T-cell (primary cell): ENCODE results near the gene MAP2K1. TPM values are rescaled to one million over a fixed set of nuclear protein-coding genes. Genes with fewer than 3 reads are reported as not detected.
A peak's percentile ranks its signal among the peaks of the same experiment; 100 is the strongest.

Source experiments
- ATAC-seq, 4 experiments: fragments of 200-7000 bp in 3 of 4; fragments of 150-1000 bp in 1 of 4; cut with Tn5 transposase; replicated peaks in 1 of 4; 1 replicate in 3 of 4; 2 replicates in 1 of 4; pipeline ENCODE4 v1.10.0; 2021; ENCODE audit warnings: moderate library complexity in 3 of 4, mild to moderate bottlenecking in 2 of 4, moderate number of reproducible peaks in 1 of 4
- CTCF ChIA-PET, 2 donors: fragments of 300-600 bp; sonication (Branson Sonifier 250); formaldehyde crosslinking; loops; one replicate each; lab custom pipeline; 2022; ENCODE audit warnings: antibody characterized with exemption in 2 of 2; lab: Charles Lee
- POLR2A ChIA-PET, 2 donors: fragments of 300-600 bp; sonication (Branson Sonifier 250); formaldehyde crosslinking; loops; one replicate each; lab custom pipeline; 2022; ENCODE audit warnings: antibody characterized with exemption in 2 of 2; lab: Charles Lee
- DNase-seq, 35 experiments: peaks; one replicate each; pipeline versions ENCODE4 v3.0.0 to v3.0.0-alpha.2; 2013 to 2023
- H3K27ac ChIP-seq: one replicate; pipeline ENCODE4 v1.5.1; 2013; ENCODE audit warnings: low read length
- H3K27me3 ChIP-seq, 2 experiments: replicated peaks in 1 of 2; 1 replicate in 1 of 2; 2 replicates in 1 of 2; pipeline versions ENCODE4 v1.6.1 to v1.7.0; 2013; ENCODE audit warnings: low read length in 1 of 2, mixed read lengths in 1 of 2; ENCODE audit not compliant: control insufficient read depth in 2 of 2, insufficient read depth in 2 of 2; ENCODE audit errors: extremely low read depth in 1 of 2
- H3K36me3 ChIP-seq, 2 donors: 1 replicate in 1 of 2; 2 replicates in 1 of 2; pipeline versions ENCODE4 v1.6.1 to v1.7.0; 2013; ENCODE audit warnings: low read length in 1 of 2; ENCODE audit not compliant: control insufficient read depth in 2 of 2, insufficient read depth in 1 of 2; ENCODE audit errors: extremely low read depth in 1 of 2
- H3K4me1 ChIP-seq, 2 experiments: 1 replicate in 1 of 2; 2 replicates in 1 of 2; pipeline versions ENCODE4 v1.6.1 to v1.7.0; 2013; ENCODE audit warnings: low read length in 2 of 2, mixed read lengths in 1 of 2; ENCODE audit not compliant: insufficient read depth in 2 of 2, control insufficient read depth in 1 of 2; ENCODE audit errors: extremely low read depth in 1 of 2
- H3K4me3 ChIP-seq, 2 donors: 1 replicate in 1 of 2; 2 replicates in 1 of 2; pipeline versions ENCODE4 v1.5.1 to v1.7.0; 2013; ENCODE audit warnings: mild to moderate bottlenecking in 2 of 2, low read length in 1 of 2, moderate library complexity in 1 of 2; ENCODE audit not compliant: control insufficient read depth in 1 of 2; ENCODE audit errors: extremely low read depth in 1 of 2
- H3K9me3 ChIP-seq: 2 replicates; pipeline ENCODE4 v1.7.0; 2013
- H3K27ac Mint-ChIP-seq, 2 donors: one replicate each; pipeline ENCODE4 v1.8.0; 2020 to 2021; ENCODE audit warnings: mild to moderate bottlenecking in 2 of 2, mixed read lengths in 2 of 2
- H3K27me3 Mint-ChIP-seq, 2 donors: one replicate each; pipeline ENCODE4 v1.8.0; 2021 to 2022; ENCODE audit warnings: mixed read lengths in 2 of 2
- H3K36me3 Mint-ChIP-seq: one replicate; pipeline ENCODE4 v1.8.0; 2021; ENCODE audit warnings: mixed read lengths
- H3K4me1 Mint-ChIP-seq, 3 donors: one replicate each; pipeline ENCODE4 v1.8.0; 2020 to 2022; ENCODE audit warnings: mixed read lengths in 3 of 3, mild to moderate bottlenecking in 1 of 3
- H3K4me3 Mint-ChIP-seq, 3 donors: one replicate each; pipeline ENCODE4 v1.8.0; 2020 to 2022; ENCODE audit warnings: mild to moderate bottlenecking in 3 of 3, mixed read lengths in 3 of 3, moderate library complexity in 3 of 3
- H3K9me3 Mint-ChIP-seq, 3 donors: one replicate each; pipeline ENCODE4 v1.8.0; 2020 to 2022; ENCODE audit warnings: mixed read lengths in 3 of 3
- WGBS: methylation state at CpG from one replicate; pipeline ENCODE4 v1.1.5; 2013; ENCODE audit warnings: missing lambda C conversion rate; ENCODE audit not compliant: insufficient coverage; 5-methylcytosine and 5-hydroxymethylcytosine counted together
- total RNA-seq, 35 experiments: library from RNA in 6 of 35; stranded (reverse) in 6 of 35; fragments of 120-200 nt in 1 of 35; gene quantifications; one replicate each; pipeline versions ENCODE4 v1.2.1 to v1.2.4 and lab custom pipeline; 2013 to 2026

Gene MAP2K1
- total RNA-seq, 5 donors from 2014 or later (not counting 1 experiment from before 2014, with no cell fraction given) = 38.7 to 62.8 (median 49.4) TPM

DNA sequence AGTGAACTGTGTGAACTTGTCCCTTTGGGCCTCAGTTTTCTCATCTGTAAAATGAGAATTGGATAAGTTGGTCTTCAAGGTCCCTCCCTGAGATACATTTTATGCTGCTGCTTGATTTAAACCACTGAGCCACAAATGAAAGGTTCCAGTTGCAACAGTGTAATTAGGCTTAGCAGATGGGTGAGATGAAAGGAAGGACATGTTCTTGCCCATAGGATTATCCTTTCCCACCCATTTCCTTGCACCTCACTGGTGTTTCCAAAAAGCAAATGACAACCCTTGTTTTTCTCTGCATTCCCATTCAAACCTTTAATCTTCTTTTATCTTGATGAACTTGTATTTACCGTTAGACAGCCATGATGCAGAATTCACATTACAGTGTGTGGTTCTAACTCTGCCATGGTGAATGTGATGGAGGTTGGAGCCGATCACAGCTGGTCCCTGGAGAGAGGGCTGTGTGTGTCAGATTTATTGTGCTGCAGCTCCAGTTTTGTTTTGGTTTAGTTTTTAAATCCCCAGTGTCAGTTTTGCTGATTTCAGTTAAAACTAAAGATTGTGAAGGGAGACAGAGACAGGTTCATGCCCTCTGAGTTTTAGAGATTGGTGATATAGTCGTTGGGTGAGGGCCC is 44.0 kb downstream of the MAP2K1 start:
- CTCF ChIA-PET = interaction anchor here in 1 of 2 donors (0.5 kb wide), 1 partner anchor 271 kb away, joined by 6 read pairs; no protein-coding TSS in a partner anchor
- H3K9me3 ChIP-seq = no peaks in the 10 kb centered on the region
- no peak overlapping the region for H3K27ac Mint-ChIP-seq
- no peak overlapping the region for H3K4me3 ChIP-seq
- DNase-seq = no peak
- H3K4me3 Mint-ChIP-seq = no peak overlapping the region
- H3K27ac ChIP-seq = no peak overlapping the region
- no peak for ATAC-seq
- H3K36me3 Mint-ChIP-seq = peaks cover 17% of the 10 kb centered on the region
- 100% methylated on average over 1 of the region's 3 CpGs for WGBS
- H3K36me3 ChIP-seq = peaks cover 0 to 12% of the 10 kb centered on the region in 2 donors
- H3K9me3 Mint-ChIP-seq = no peaks in the 10 kb centered on the region
- no peaks in the 10 kb centered on the region for H3K27me3 Mint-ChIP-seq
- H3K4me1 ChIP-seq = peaks cover 8 to 11% of the 10 kb centered on the region in 2 experiments
- H3K27me3 ChIP-seq = no peaks in the 10 kb centered on the region
- peaks cover 57 to 66% (median 60%) of the 10 kb centered on the region in 3 donors for H3K4me1 Mint-ChIP-seq
- POLR2A ChIA-PET = no interaction called here

DNA sequence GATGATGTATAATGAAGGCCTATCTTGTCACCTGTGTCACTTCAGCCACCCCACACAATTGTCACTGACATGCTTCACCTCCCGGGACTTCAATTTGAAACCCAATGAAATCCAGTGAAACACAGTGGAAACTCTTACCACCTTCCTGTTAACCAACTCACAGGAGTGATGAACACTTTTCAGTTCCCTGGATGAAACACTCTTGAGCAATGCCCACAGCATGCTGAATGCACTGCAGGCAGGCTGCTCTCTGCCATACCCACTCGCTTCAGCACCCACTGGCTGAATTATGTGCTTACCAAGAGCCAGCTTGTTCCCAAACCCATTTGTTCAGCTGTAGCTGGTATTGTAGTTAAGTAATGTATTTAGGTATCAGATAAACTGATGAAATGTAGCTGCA is 47.0 kb downstream of the MAP2K1 start:
- Histone ChIP-seq H3K9me3 (no peaks in the 10 kb centered on the region), H3K36me3 (peaks cover 7 to 33% of the 10 kb centered on the region in 2 donors), H3K4me3 (no peak overlapping the region), H3K27ac (no peak overlapping the region), H3K4me1 (peaks cover 7 to 8% of the 10 kb centered on the region in 2 experiments), H3K27me3 (no peaks in the 10 kb centered on the region)
- Mint-ChIP-seq H3K4me3 (no peak overlapping the region), H3K36me3 (peaks cover 39% of the 10 kb centered on the region), H3K27ac (no peak overlapping the region), H3K27me3 (no peaks in the 10 kb centered on the region), H3K9me3 (no peaks in the 10 kb centered on the region), H3K4me1 (peaks cover 44 to 54% (median 48%) of the 10 kb centered on the region in 3 donors)
- CTCF ChIA-PET = interaction anchor here in 1 of 2 donors (1.0 to 1.2 kb wide), 2 partner anchors 10 to 38 kb away, joined by 3 read pairs; no protein-coding TSS in a partner anchor
- ATAC-seq (no peak), DNase-seq (no peak)
- POLR2A ChIA-PET = interaction anchor here in 1 of 2 donors (0.9 kb wide), 1 partner anchor 553 kb away, joined by 7 read pairs; no protein-coding TSS in a partner anchor
- 87% methylated on average over 2 of the region's 2 CpGs for WGBS

DNA sequence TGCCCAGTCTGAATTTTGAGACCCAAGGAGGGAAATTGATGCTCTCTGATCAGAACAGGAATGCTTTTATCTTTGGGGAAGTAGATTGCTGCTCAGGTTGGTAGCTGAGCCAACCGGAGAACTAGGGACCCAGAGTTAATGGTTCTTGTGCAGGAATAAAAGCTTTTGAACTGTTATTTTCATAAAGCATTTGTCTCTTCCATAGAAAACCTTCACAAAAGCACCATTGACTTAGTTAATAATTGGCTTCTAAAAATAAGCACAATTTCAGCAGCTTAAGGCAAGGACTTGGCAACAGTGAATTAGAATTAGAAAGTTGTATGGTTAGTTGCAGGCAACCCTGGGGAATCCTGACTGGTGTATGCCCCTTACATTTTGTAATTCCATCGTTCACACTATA is 53.8 kb downstream of the MAP2K1 start:
- ChIA-PET POLR2A (no interaction called here), CTCF (interaction anchor here in 1 of 2 donors (0.6 kb wide), 1 partner anchor 18 kb away, joined by 3 read pairs; no protein-coding TSS in a partner anchor)
- H3K27ac Mint-ChIP-seq = no peak overlapping the region
- Histone ChIP-seq H3K9me3 (no peaks in the 10 kb centered on the region), H3K36me3 (peaks cover 13 to 73% of the 10 kb centered on the region in 2 donors), H3K27me3 (no peaks in the 10 kb centered on the region), H3K4me1 (no peaks in the 10 kb centered on the region), H3K27ac (no peak overlapping the region), H3K4me3 (no peak overlapping the region)
- H3K36me3 Mint-ChIP-seq = peaks cover 63% of the 10 kb centered on the region
- H3K27me3 Mint-ChIP-seq = no peaks in the 10 kb centered on the region
- no CpG with 5 or more reads among the region's 2 CpGs for WGBS
- no peak for DNase-seq
- H3K4me1 Mint-ChIP-seq = peaks cover 0 to 6% (median 2%) of the 10 kb centered on the region in 3 donors
- ATAC-seq = no peak
- no peak overlapping the region for H3K4me3 Mint-ChIP-seq
- no peaks in the 10 kb centered on the region for H3K9me3 Mint-ChIP-seq

DNA sequence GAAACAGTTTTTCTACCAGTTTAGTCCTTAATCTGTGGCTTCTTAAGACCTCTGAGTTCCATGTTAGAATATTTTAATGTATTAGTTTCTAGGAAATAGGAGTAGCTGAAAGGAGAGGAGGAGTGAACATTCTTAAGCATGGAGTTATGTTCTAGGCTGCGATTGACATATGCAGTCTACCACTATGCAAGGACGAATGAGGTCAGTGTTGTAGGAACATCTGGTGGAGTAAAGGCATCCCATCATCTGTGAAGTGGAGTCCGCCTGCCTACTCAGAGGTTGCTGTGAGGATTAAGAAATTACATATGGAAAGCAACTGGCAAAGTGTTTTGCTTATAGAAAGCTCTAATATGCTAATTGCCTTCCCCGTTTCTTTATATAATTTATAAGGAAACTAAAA is 65.7 kb downstream of the MAP2K1 start:
- H3K9me3 Mint-ChIP-seq = no peaks in the 10 kb centered on the region
- peaks cover 37% of the 10 kb centered on the region for H3K36me3 Mint-ChIP-seq
- Histone ChIP-seq H3K9me3 (no peaks in the 10 kb centered on the region), H3K4me3 (no peak overlapping the region), H3K36me3 (peaks cover 5 to 18% of the 10 kb centered on the region in 2 donors), H3K27me3 (no peaks in the 10 kb centered on the region), H3K4me1 (no peaks in the 10 kb centered on the region), H3K27ac (no peak overlapping the region)
- no peak overlapping the region for H3K4me3 Mint-ChIP-seq
- ChIA-PET POLR2A (no interaction called here), CTCF (no interaction called here)
- H3K4me1 Mint-ChIP-seq = peaks cover 5 to 7% (median 6%) of the 10 kb centered on the region in 3 donors
- no peak for ATAC-seq
- no peak for DNase-seq
- WGBS = no CpG with 5 or more reads among the region's 4 CpGs
- no peaks in the 10 kb centered on the region for H3K27me3 Mint-ChIP-seq
- H3K27ac Mint-ChIP-seq = peak overlapping the region in 1 of 2 donors; percentile 50

DNA sequence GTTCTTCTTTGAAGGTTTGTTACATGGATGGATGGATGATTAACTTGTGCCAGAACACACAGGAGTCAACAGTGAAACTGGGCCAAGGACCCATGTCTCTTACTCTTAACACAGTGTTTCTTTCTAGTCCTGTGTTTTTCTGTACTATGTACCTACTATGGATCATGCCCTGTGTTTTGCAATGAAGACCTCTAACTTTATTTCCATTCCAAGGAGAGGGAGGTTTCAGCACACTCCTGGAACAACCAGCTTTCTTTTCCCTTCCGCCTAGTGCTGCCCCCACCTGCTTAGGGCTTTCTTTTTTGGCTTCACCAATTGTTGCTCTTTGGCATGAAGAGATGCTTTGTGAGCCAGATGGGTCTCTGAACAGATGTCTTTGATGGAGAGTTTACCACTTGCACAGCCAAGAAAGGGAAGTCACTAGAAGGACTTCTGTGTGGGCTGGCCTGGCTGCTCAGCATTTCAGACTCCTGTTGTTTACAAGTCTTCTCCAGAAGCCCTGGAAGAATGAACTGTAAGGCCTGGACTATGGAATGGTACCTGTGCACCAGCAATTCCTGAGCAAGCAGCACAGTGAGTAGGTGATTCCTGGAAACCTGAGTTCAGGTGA is 66.4 kb downstream of the MAP2K1 start:
- peaks cover 5 to 7% (median 6%) of the 10 kb centered on the region in 3 donors for H3K4me1 Mint-ChIP-seq
- peaks cover 5 to 16% of the 10 kb centered on the region in 2 donors for H3K36me3 ChIP-seq
- CTCF ChIA-PET = no interaction called here
- POLR2A ChIA-PET = no interaction called here
- no peaks in the 10 kb centered on the region for H3K27me3 ChIP-seq
- H3K9me3 ChIP-seq = no peaks in the 10 kb centered on the region
- no peak for DNase-seq
- H3K4me3 ChIP-seq = no peak overlapping the region
- no peaks in the 10 kb centered on the region for H3K27me3 Mint-ChIP-seq
- H3K27ac ChIP-seq = no peak overlapping the region
- H3K27ac Mint-ChIP-seq = peak overlapping the region in 1 of 2 donors; percentile 44
- no peaks in the 10 kb centered on the region for H3K4me1 ChIP-seq
- WGBS = no CpG with 5 or more reads among the region's 1 CpG
- H3K4me3 Mint-ChIP-seq = no peak overlapping the region
- no peaks in the 10 kb centered on the region for H3K9me3 Mint-ChIP-seq
- peaks cover 31% of the 10 kb centered on the region for H3K36me3 Mint-ChIP-seq
- ATAC-seq = no peak

DNA sequence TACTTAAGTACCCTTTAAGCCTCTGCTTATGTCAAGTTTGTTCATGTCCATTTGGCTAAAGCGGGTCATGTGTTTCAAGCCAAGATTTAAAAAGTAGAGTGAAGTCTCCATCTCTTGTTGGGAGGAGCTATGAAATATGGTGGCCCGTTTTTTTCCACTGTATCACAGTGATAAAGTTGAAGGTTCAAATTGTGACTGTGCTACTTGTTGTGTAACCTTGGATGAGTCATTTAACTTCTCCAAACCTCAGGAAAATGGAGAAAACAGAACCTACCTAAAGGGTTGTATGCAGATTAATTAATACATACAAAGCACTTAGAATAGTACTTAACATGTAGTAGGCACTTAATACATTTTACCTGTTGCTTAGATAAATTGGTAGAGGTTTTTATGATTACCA is 67.4 kb downstream of the MAP2K1 start:
- WGBS = no CpG with 5 or more reads among the region's 2 CpGs
- no peaks in the 10 kb centered on the region for H3K27me3 Mint-ChIP-seq
- CTCF ChIA-PET = no interaction called here
- no peak overlapping the region for H3K4me3 ChIP-seq
- ATAC-seq (no peak), DNase-seq (no peak)
- no peak overlapping the region for H3K4me3 Mint-ChIP-seq
- no peaks in the 10 kb centered on the region for H3K27me3 ChIP-seq
- H3K9me3 Mint-ChIP-seq = no peaks in the 10 kb centered on the region
- POLR2A ChIA-PET = no interaction called here
- peaks cover 5 to 13% of the 10 kb centered on the region in 2 donors for H3K36me3 ChIP-seq
- H3K27ac Mint-ChIP-seq = no peak overlapping the region
- H3K4me1 ChIP-seq = no peaks in the 10 kb centered on the region
- H3K36me3 Mint-ChIP-seq = peaks cover 26% of the 10 kb centered on the region
- H3K4me1 Mint-ChIP-seq = peaks cover 9 to 14% (median 10%) of the 10 kb centered on the region in 3 donors
- no peaks in the 10 kb centered on the region for H3K9me3 ChIP-seq
- H3K27ac ChIP-seq = no peak overlapping the region
